Activated CD4-positive, alpha-beta T cell treated with anti-CD3 and anti-CD28 coated beads for 36 hours (primary cell): ENCODE data around the gene C1orf141. TPM values are rescaled to one million over a fixed set of nuclear protein-coding genes. Genes with fewer than 3 reads are reported as not detected.

ENCODE experiments used
- ATAC-seq: fragments of 200-7000 bp; cut with Tn5 transposase; one replicate; pipeline ENCODE4 v1.10.0; 2021; ENCODE audit warnings: mild to moderate bottlenecking, moderate library complexity
- CTCF ChIA-PET: fragments of 350-600 bp; sonication (Branson Sonifier 250); formaldehyde crosslinking; loops from one replicate; lab custom pipeline; 2021; ENCODE audit warnings: antibody characterized with exemption; lab: Charles Lee
- POLR2A ChIA-PET: fragments of 350-600 bp; sonication (Branson Sonifier 250); formaldehyde crosslinking; loops from one replicate; lab custom pipeline; 2021; ENCODE audit warnings: antibody characterized with exemption, inconsistent platforms; lab: Charles Lee
- DNase-seq: peaks from one replicate; pipeline ENCODE4 v3.0.0-alpha.2; 2020
- H3K27ac Mint-ChIP-seq: one replicate; pipeline ENCODE4 v1.8.0; 2021; ENCODE audit warnings: mixed read lengths
- H3K27me3 Mint-ChIP-seq: one replicate; pipeline ENCODE4 v1.8.0; 2021; ENCODE audit warnings: mixed read lengths
- H3K36me3 Mint-ChIP-seq: one replicate; pipeline ENCODE4 v1.8.0; 2021; ENCODE audit warnings: low read depth, mixed read lengths
- H3K4me1 Mint-ChIP-seq: one replicate; pipeline ENCODE4 v1.8.0; 2021; ENCODE audit warnings: mixed read lengths
- H3K4me3 Mint-ChIP-seq: one replicate; pipeline ENCODE4 v1.8.0; 2021; ENCODE audit warnings: mild to moderate bottlenecking, moderate library complexity, mixed read lengths
- H3K9me3 Mint-ChIP-seq: one replicate; pipeline ENCODE4 v1.8.0; 2021; ENCODE audit warnings: low read depth, mixed read lengths
- intact Hi-C, 2 experiments: fragments of 100-400 bp; cut with DNase I in 1 of 2; cut with micrococcal nuclease in 1 of 2; formaldehyde crosslinking; loops; one replicate each; pipeline versions ENCODE4 v1.14.2 to v1.15.1; 2022 to 2024; cut with DNase I, micrococcal nuclease
- total RNA-seq, 2 experiments: library from RNA; stranded (reverse); gene quantifications; one replicate each; pipeline ENCODE4 v1.2.3, GENCODE V29; 2021

C1orf141 gene
- total RNA-seq, 2 experiments from 2014 or later, result 0.11 TPM; not detected in 1

DNA sequence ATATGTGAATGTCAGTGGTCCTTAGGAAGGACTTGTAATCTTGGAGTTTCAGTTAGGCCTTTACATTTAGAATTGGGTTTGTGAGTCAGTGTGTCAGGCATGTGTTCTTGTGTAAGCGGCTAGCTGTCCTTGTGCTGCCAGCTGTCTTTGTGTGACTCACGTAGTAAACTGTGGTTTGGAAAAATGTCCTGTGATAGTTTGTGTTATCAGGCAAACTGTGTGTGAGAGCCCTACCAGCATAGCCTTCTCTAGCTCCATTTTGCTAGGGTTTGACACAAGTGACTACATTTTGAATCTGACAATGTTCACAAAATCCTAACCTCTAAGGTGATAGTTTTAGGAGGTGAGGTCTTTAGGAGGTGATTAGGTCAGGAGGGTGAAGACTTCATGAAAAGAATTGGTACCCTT lies 74.0 kb downstream of the C1orf141 start:
- H3K27ac Mint-ChIP-seq, result no peak overlapping the region
- intact Hi-C loops, result loop anchor here in 1 of 2 experiments (5.0 kb wide), 1 partner anchor 46 kb away; no protein-coding TSS in a partner anchor
- POLR2A ChIA-PET, result no interaction called here

DNA sequence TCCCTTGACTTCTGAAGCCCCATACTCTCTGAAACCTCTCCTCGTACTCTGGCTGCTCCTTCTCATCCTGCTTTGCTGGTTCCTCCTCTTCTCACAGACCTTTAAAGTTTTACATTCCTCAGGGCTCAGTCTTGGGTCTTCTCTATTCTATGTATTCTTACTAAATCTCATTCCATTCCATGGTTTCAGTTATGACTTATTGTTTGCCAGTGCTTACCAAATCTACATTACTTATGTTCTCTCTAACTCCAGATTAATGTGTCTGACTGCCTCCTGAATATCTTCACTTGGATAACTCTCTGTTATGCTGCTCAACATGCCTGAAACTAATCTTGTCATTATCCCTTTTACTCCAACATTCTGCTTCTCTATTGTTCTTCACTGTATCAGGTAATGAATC lies 75.4 kb downstream of the C1orf141 start:
- Mint-ChIP-seq H3K27me3 (peaks cover 5% of the 10 kb centered on the region), H3K4me1 (peaks cover 8% of the 10 kb centered on the region), H3K36me3 (no peaks in the 10 kb centered on the region), H3K27ac (no peak overlapping the region), H3K9me3 (no peaks in the 10 kb centered on the region), H3K4me3 (no peak overlapping the region)
- DNase-seq, result no peak
- intact Hi-C loops, result no loop called here
- ChIA-PET POLR2A (interaction anchor here (0.7 kb wide), 1 partner anchor 26 kb away, joined by 3 read pairs; no protein-coding TSS in a partner anchor), CTCF (no interaction called here)
- ATAC-seq, result no peak

More for the DNA sequence above, 74.0 kb downstream of the C1orf141 start:
- Mint-ChIP-seq H3K4me1 (no peaks in the 10 kb centered on the region), H3K9me3 (no peaks in the 10 kb centered on the region), H3K36me3 (no peaks in the 10 kb centered on the region), H3K27me3 (peaks cover 7% of the 10 kb centered on the region), H3K4me3 (no peak overlapping the region)
- DNase-seq (no peak), ATAC-seq (no peak)
- CTCF ChIA-PET, result interaction anchor here (0.7 to 1.2 kb wide), 4 partner anchors 9 to 87 kb away, joined by 3 to 4 read pairs (median 3); no protein-coding TSS in a partner anchor

DNA sequence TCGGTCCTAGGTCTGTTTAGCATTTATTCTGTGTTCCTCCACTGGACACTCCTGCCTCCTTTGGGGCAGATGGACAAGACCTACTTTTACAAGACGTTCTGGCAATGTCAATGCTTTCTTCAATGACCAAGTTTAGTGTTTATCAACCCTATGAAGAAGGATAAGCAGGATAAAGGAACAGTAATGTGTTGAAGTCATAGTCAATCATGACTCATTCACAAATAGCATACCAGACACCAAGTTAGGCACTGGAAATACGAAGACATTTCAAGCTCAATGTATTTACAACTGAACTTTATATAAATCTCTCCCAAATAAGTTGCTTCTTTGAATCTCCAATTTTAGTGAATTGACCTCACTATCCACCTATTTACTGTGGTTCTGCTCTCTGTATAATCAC lies 76.0 kb downstream of the C1orf141 start:
- Mint-ChIP-seq H3K9me3 (no peaks in the 10 kb centered on the region), H3K27me3 (peaks cover 5% of the 10 kb centered on the region), H3K36me3 (no peaks in the 10 kb centered on the region), H3K4me1 (peaks cover 9% of the 10 kb centered on the region), H3K4me3 (no peak overlapping the region), H3K27ac (no peak overlapping the region)
- DNase-seq (no peak), ATAC-seq (no peak)
- CTCF ChIA-PET, result interaction anchor here (1.4 to 1.5 kb wide), 2 partner anchors 13 to 152 kb away, joined by 4 to 5 read pairs; no protein-coding TSS in a partner anchor
- POLR2A ChIA-PET, result interaction anchor here (0.7 kb wide), 1 partner anchor 26 kb away, joined by 3 read pairs; no protein-coding TSS in a partner anchor
- intact Hi-C loops, result no loop called here

DNA sequence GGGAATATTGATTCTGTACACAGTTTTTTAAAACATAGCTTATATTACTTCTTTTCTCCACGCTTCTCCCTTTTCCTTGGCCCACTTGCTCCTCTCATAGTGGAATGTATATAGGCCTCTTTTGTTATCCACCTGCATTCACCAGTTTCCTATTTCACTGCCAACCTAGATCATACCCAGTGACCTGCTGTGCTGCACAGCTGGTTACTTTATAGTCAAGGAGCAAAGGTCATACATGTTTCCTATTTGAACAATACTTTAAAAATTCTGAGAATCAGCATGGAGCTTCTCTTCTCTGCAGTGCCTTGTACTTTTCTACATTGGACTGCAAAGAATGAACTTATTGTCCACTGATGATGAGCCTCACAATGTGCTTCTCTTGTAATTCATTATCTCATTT lies 76.5 kb downstream of the C1orf141 start:
- intact Hi-C loops, result no loop called here

DNA sequence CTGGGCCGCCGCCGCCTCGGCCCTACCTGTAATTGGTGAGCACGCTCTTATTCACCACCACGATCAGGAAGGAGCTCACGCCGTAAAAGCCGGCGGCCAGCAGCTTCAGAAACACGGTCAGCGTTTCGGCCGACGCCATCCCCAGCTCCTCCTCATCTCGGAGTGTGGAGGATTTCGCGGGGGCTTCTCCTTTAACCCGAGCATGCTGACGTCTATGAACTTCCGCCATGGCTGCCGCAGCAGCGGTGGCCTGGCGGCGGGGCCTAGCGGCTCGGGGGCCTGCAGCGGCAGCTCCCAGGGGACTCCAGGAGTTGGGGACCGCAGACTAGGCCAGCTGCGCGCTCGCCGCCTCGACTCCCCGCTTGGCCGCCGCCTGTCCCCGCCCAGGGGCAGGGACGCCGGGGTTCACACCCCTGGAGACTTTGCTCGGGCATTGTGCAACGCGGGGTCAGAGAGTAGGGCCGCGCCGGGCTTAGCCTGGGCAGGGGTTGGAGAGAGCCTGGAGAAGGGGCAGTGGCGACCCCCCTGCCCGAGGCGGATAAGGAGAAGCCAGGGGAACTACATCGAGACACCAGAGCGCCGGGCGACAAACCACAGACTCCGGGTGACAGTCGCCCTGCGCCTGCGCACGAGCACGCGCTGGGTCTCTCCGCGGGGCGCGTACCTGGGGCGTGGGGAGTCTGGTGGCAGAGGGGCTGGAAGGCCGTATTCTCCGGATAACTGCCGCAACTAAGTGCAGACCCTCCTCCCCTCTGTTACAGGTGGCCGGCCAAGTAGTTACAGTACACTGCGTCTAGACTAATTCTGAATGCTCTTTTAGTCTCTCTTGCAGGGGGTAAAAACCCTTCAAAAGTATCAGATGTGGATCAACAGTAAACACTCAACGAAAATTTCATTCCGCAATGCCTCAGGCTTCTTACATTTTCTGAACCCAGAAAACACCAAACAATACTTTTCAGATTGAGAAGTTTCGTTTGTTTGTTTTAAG lies 80.7 kb downstream of the C1orf141 start, which contains the start of gene SLC35D1:
TSS of gene SLC35D1 (minus strand) at position 364 of the 988 bp plus-strand sequence. CDS start at position 229, 135 bp downstream.
- H3K36me3 Mint-ChIP-seq, result peaks cover 16% of the 10 kb centered on the region
- H3K27me3 Mint-ChIP-seq, result peaks cover 5% of the 10 kb centered on the region
- DNase-seq, result peak; percentile 77
- ChIA-PET POLR2A (interaction anchor here (0.6 to 0.7 kb wide), 3 partner anchors 97 to 157 kb away, joined by 3 to 6 read pairs (median 5); no protein-coding TSS in a partner anchor), CTCF (interaction anchor here (0.7 to 5.6 kb wide), 5 partner anchors 30 to 159 kb away, joined by 3 to 22 read pairs (median 4); no protein-coding TSS in a partner anchor)
- intact Hi-C loops, result loop anchor here (2.0 to 5.0 kb wide), 8 partner anchors 93 to 633 kb away; partner anchors contain the start of genes SERBP1 (in 2 of the 2), DNAI4 (in 1 of the 2) and MIER1 (in 1 of the 2)
- no peaks in the 10 kb centered on the region for H3K9me3 Mint-ChIP-seq
- H3K27ac Mint-ChIP-seq, result peak within 1 kb of the TSS; percentile 91
- ATAC-seq, result peak; percentile 79
- H3K4me1 Mint-ChIP-seq, result peaks cover 26% of the 10 kb centered on the region
- H3K4me3 Mint-ChIP-seq, result peak within 1 kb of the TSS; percentile 79

More for the DNA sequence above, 76.5 kb downstream of the C1orf141 start:
- Mint-ChIP-seq H3K4me3 (no peak overlapping the region), H3K27me3 (peaks cover 5% of the 10 kb centered on the region), H3K4me1 (peaks cover 9% of the 10 kb centered on the region), H3K9me3 (no peaks in the 10 kb centered on the region), H3K36me3 (no peaks in the 10 kb centered on the region), H3K27ac (no peak overlapping the region)
- ATAC-seq (no peak), DNase-seq (no peak)
- POLR2A ChIA-PET, result interaction anchor here (0.6 kb wide), 1 partner anchor 19 kb away, joined by 3 read pairs; no protein-coding TSS in a partner anchor
- CTCF ChIA-PET, result interaction anchor here (0.6 to 1.5 kb wide), 3 partner anchors 12 to 302 kb away, joined by 3 to 5 read pairs (median 4); no protein-coding TSS in a partner anchor

DNA sequence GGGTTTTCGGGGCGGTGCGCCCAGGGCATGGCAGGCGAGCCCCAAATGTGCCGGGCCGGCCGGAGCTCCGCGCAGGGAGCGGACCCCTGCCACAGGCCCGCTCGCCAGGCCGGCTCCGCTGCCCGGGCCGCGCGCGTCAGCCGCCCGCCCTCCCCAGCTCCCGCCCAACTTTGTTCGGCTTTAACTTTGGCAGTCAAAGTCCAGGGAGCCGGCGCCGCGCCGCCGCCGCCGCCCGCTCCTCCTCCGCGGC lies 81.3 kb downstream of the C1orf141 start:
- peak; percentile 28 for ATAC-seq
- Mint-ChIP-seq H3K4me3 (peak overlapping the region; percentile 79), H3K36me3 (peaks cover 16% of the 10 kb centered on the region), H3K27ac (peak overlapping the region; percentile 91), H3K27me3 (peaks cover 5% of the 10 kb centered on the region), H3K9me3 (no peaks in the 10 kb centered on the region), H3K4me1 (peaks cover 26% of the 10 kb centered on the region)
- CTCF ChIA-PET, result interaction anchor here (0.7 to 5.6 kb wide), 8 partner anchors 29 to 163 kb away, joined by 3 to 22 read pairs (median 4); no protein-coding TSS in a partner anchor
- intact Hi-C loops, result loop anchor here (2.0 to 5.0 kb wide), 5 partner anchors 94 to 379 kb away; partner anchors contain the start of gene SERBP1 (in 2 of the 2)
- POLR2A ChIA-PET, result interaction anchor here (0.6 to 0.7 kb wide), 3 partner anchors 97 to 158 kb away, joined by 3 to 6 read pairs (median 5); no protein-coding TSS in a partner anchor
- DNase-seq, result no peak

DNA sequence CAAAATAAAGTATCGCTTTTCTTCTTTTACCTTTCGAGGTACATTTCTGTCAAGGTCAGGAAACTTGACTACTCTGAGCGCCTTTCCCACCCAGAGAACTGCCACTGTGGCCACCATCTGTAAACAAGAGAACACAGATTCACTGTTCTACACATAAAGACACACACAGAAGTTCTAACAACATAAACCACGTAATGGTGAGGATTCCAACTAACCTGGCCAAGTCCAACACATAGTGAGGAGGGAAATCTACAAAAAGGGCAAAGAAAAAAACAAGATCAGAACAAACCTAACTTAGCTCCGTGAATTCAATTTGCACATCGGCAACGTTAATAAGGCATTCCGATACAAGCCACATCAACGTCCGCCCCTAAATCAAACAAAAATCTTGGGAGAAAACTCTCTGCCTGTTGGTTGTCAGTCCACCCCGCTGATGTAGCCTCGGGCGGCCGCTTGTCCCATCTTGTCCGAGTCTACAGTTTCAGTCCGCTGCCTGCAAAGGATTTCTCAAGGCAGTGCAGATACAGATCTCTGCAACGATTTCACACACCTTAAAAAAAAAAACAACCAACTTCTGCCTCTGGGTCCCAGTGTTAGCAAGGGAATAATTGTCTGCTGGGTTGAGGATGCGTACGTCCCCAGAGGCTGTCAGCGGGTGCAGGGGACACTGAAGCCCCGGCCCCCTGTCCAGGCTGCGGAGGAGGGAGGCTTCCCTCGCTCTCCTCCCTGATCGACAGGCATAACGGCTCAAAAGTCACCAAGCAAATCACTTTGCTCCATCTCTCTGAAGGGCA lies 81.8 kb downstream of the C1orf141 start:
- H3K27me3 Mint-ChIP-seq, result peaks cover 5% of the 10 kb centered on the region
- peak overlapping the region; percentile 84 for H3K27ac Mint-ChIP-seq
- ChIA-PET POLR2A (interaction anchor here (0.6 to 0.7 kb wide), 2 partner anchors 98 to 122 kb away, joined by 5 to 6 read pairs; no protein-coding TSS in a partner anchor), CTCF (interaction anchor here (0.7 to 5.6 kb wide), 6 partner anchors 29 to 164 kb away, joined by 3 to 22 read pairs (median 4); no protein-coding TSS in a partner anchor)
- ATAC-seq (no peak), DNase-seq (peak; percentile 51)
- intact Hi-C loops, result loop anchor here (1.0 to 5.0 kb wide), 6 partner anchors 57 to 379 kb away; partner anchors contain the start of gene SERBP1 (in 2 of the 2)
- H3K36me3 Mint-ChIP-seq, result peaks cover 16% of the 10 kb centered on the region
- H3K9me3 Mint-ChIP-seq, result no peaks in the 10 kb centered on the region
- peaks cover 26% of the 10 kb centered on the region for H3K4me1 Mint-ChIP-seq
- H3K4me3 Mint-ChIP-seq, result peak overlapping the region; percentile 79

DNA sequence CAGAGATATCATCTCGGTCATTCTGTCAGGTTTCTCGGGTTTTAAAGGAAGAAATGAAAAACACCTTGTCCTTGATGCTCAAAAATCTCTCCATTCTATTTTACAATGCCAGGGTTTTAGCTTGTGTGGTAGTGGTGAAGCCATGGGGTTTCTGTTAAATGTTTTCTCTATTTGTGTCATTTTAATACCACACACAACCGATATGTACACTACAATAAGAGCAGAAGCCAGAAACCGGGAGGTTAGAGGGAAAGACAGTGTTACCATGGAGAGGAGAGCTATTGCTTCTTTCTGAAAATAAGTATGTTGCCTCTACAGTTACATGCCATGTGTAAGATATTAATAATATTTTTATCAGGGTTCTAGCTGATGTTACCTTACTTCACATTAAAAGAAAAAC lies 83.6 kb downstream of the C1orf141 start:
- intact Hi-C loops, result loop anchor here (5.0 kb wide), 4 partner anchors 96 to 381 kb away; partner anchors contain the start of gene SERBP1 (in 1 of the 2)
- no peak for DNase-seq
- Mint-ChIP-seq H3K4me3 (no peak overlapping the region), H3K27ac (no peak overlapping the region), H3K36me3 (peaks cover 24% of the 10 kb centered on the region), H3K27me3 (peaks cover 5% of the 10 kb centered on the region), H3K4me1 (peaks cover 26% of the 10 kb centered on the region), H3K9me3 (no peaks in the 10 kb centered on the region)
- ATAC-seq, result no peak
- ChIA-PET POLR2A (no interaction called here), CTCF (interaction anchor here (1.2 to 5.6 kb wide), 4 partner anchors 10 to 97 kb away, joined by 3 to 22 read pairs (median 4); no protein-coding TSS in a partner anchor)

DNA sequence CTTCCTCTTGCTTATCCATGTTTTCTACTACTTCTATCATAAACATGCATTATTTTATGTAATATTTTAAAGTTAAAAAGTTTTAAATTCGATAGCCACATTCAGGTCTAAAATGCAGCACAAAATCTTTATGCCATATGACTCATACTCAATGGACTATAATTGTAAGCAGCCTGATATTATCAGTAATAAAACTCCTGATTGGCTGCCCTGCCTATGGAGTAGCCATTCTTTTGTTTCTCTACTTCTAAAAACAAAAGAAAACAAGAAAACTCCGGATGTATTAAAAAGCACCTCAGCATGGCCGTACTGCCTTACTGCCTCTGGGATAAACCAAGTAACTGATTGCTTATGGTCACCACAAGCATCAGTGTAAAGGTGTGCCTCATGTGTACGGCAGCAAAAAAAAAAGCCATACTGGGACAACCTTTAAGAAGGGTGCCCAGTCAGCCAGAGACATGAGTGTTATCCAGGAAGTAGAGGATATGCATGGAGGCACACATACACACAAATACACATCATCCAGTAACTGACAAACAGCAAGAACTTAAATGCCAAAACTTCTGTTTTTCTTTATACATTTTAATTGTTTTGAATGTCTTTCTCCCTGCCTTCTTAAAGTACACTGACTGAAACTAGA lies 90.0 kb downstream of the C1orf141 start:
- Mint-ChIP-seq H3K4me3 (no peak overlapping the region), H3K27ac (no peak overlapping the region), H3K36me3 (peaks cover 46% of the 10 kb centered on the region), H3K4me1 (peaks cover 2% of the 10 kb centered on the region), H3K27me3 (no peaks in the 10 kb centered on the region), H3K9me3 (no peaks in the 10 kb centered on the region)
- DNase-seq (no peak), ATAC-seq (no peak)
- ChIA-PET POLR2A (no interaction called here), CTCF (interaction anchor here (0.5 to 2.1 kb wide), 4 partner anchors 15 to 516 kb away, joined by 3 to 9 read pairs (median 4); no protein-coding TSS in a partner anchor)
- intact Hi-C loops, result no loop called here

DNA sequence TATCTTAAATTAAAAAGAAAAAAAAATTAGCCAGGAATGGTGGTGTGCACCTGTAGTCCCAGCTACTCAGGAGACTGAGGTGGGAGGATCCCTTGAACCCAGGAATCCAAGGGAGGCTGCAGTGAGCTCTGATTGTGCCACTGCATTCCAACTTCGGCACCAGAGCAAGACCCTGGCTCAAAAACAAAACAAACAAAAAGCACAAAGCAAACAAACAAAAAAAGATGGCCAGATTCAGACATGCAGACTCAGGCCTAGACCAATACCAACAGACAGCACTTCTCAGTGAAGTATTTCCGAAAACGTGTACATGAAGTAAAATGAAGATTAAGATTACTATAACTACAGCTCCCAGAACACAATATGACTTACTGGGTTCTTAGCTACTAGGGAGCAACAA lies 91.4 kb downstream of the C1orf141 start:
- Mint-ChIP-seq H3K4me1 (peaks cover 2% of the 10 kb centered on the region), H3K4me3 (no peak overlapping the region), H3K36me3 (peaks cover 53% of the 10 kb centered on the region), H3K27ac (no peak overlapping the region), H3K9me3 (no peaks in the 10 kb centered on the region), H3K27me3 (no peaks in the 10 kb centered on the region)
- ATAC-seq, result no peak
- POLR2A ChIA-PET, result no interaction called here
- intact Hi-C loops, result no loop called here
- CTCF ChIA-PET, result no interaction called here
- DNase-seq, result no peak
